ENCODE measurements around the gene PLG.
"Not testable (repeated sequence)": the region's sequence is repeated elsewhere in the genome, so short reads cannot be mapped to it uniquely, and the experiment has no call there.

The PLG gene

GRCh38 chr6:160750276-160750689 is 48.2 kb downstream of the PLG start:
- TF ChIP-seq CTCF (IDR thresholded peaks at IDR 0.05; ENCODE audit: low read length, missing control alignments) = no peak
- no peak overlapping the region for H3K4me3 ChIP-seq (replicated peaks; ENCODE audit: low read depth, low read length)
- DNase-seq (ENCODE audit: low read depth) = no peak

GRCh38 chr6:160753211-160753610 is 51.2 kb downstream of the PLG start:
- not testable (repeated sequence) for H3K4me3 ChIP-seq (replicated peaks; ENCODE audit: low read depth, low read length); DNase-seq (ENCODE audit: low read depth)

- TF ChIP-seq CTCF (IDR thresholded peaks at IDR 0.05; ENCODE audit: low read length, missing control alignments) = no peak
- no peak overlapping the region for H3K4me3 ChIP-seq (replicated peaks; ENCODE audit: low read depth, low read length)
- no peak for DNase-seq (ENCODE audit: low read depth)
Observed at GRCh38 chr6:160755165-160755564, 53.1 kb downstream of the PLG start.

- H3K4me3 ChIP-seq (replicated peaks; ENCODE audit: low read depth, low read length) = no peak overlapping the region
- no peak for DNase-seq (ENCODE audit: low read depth)
- no peak for TF ChIP-seq CTCF (IDR thresholded peaks at IDR 0.05; ENCODE audit: low read length, missing control alignments)
Observed at GRCh38 chr6:160756021-160756420, 54.0 kb downstream of the PLG start.

GRCh38 chr6:160756871-160757270 is 54.8 kb downstream of the PLG start:
- no peak for TF ChIP-seq CTCF (IDR thresholded peaks at IDR 0.05; ENCODE audit: low read length, missing control alignments)
- no peak overlapping the region for H3K4me3 ChIP-seq (replicated peaks; ENCODE audit: low read depth, low read length)
- no peak for DNase-seq (ENCODE audit: low read depth)

GRCh38 chr6:160764847-160765246 is 62.8 kb downstream of the PLG start:
- no peak for DNase-seq (ENCODE audit: low read depth)
- no peak for TF ChIP-seq CTCF (IDR thresholded peaks at IDR 0.05; ENCODE audit: low read length, missing control alignments)
- H3K4me3 ChIP-seq (replicated peaks; ENCODE audit: low read depth, low read length) = no peak overlapping the region

GRCh38 chr6:160765412-160765811 is 63.4 kb downstream of the PLG start:
- no peak for DNase-seq (ENCODE audit: low read depth)
- H3K4me3 ChIP-seq (replicated peaks; ENCODE audit: low read depth, low read length) = no peak overlapping the region
- no peak for TF ChIP-seq CTCF (IDR thresholded peaks at IDR 0.05; ENCODE audit: low read length, missing control alignments)

GRCh38 chr6:160766657-160766988 is 64.6 kb downstream of the PLG start:
- no peak for TF ChIP-seq CTCF (IDR thresholded peaks at IDR 0.05; ENCODE audit: low read length, missing control alignments)
- no peak overlapping the region for H3K4me3 ChIP-seq (replicated peaks; ENCODE audit: low read depth, low read length)
- DNase-seq (ENCODE audit: low read depth) = no peak

Data from fibroblast of pulmonary artery (primary cell).